H9 (cell line): ENCODE data around the gene CALCR. TPM values are rescaled to one million over a fixed set of nuclear protein-coding genes. Genes with fewer than 3 reads are reported as not detected.

Experiments
- DNase-seq: peaks from one replicate; pipeline ENCODE4 v3.0.0-alpha.2; 2017
- H2AFZ ChIP-seq: one replicate; pipeline ENCODE4 v1.6.1; 2013; ENCODE audit warnings: mild to moderate bottlenecking, low read length, control low read depth, moderate library complexity
- H2AK5ac ChIP-seq: 2 replicates; pipeline ENCODE4 v1.6.1; 2013; ENCODE audit warnings: low read length, control low read depth, mixed read lengths; ENCODE audit not compliant: insufficient read length
- H2BK120ac ChIP-seq: one replicate; pipeline ENCODE4 v1.6.1; 2013; ENCODE audit warnings: low read depth, mild to moderate bottlenecking, low read length, control low read depth, inconsistent platforms; ENCODE audit not compliant: poor library complexity, severe bottlenecking
- H2BK12ac ChIP-seq: 2 replicates; pipeline ENCODE4 v1.6.1; 2013; ENCODE audit warnings: low read length, control low read depth, mixed read lengths, low read depth; ENCODE audit not compliant: insufficient read length
- H2BK15ac ChIP-seq: 2 replicates; pipeline ENCODE4 v1.6.1; 2013; ENCODE audit warnings: low read depth, low read length, control low read depth
- H2BK20ac ChIP-seq: one replicate; pipeline ENCODE4 v1.6.1; 2013; ENCODE audit warnings: low read depth, mild to moderate bottlenecking, low read length, control low read depth, inconsistent platforms; ENCODE audit not compliant: poor library complexity, severe bottlenecking
- H2BK5ac ChIP-seq: 2 replicates; pipeline ENCODE4 v1.6.1; 2013; ENCODE audit warnings: low read length, control low read depth, mixed read lengths; ENCODE audit not compliant: insufficient read length
- H3K14ac ChIP-seq: 2 replicates; pipeline ENCODE4 v1.6.1; 2013; ENCODE audit warnings: low read length, control low read depth; ENCODE audit not compliant: insufficient read depth
- H3K18ac ChIP-seq: 2 replicates; pipeline ENCODE4 v1.6.1; 2013; ENCODE audit warnings: low read depth, mild to moderate bottlenecking, mixed read lengths, low read length, control low read depth; ENCODE audit not compliant: insufficient read length
- H3K23ac ChIP-seq: 2 replicates; pipeline ENCODE4 v1.6.1; 2013; ENCODE audit warnings: low read length, control low read depth, mixed read lengths, low read depth; ENCODE audit not compliant: insufficient read length
- H3K23me2 ChIP-seq: 2 replicates; pipeline ENCODE4 v1.6.1; 2013; ENCODE audit warnings: low read depth, mild to moderate bottlenecking, mixed read lengths, low read length, control low read depth; ENCODE audit not compliant: insufficient read length, poor library complexity, severe bottlenecking
- H3K27ac ChIP-seq: 2 replicates; pipeline ENCODE4 v1.5.1; 2013; ENCODE audit warnings: low read length, control low read depth, mixed read lengths, low read depth; ENCODE audit not compliant: insufficient read length
- H3K27me3 ChIP-seq: 2 replicates; pipeline ENCODE4 v1.6.1; 2013; ENCODE audit warnings: low read length, control low read depth, inconsistent platforms; ENCODE audit not compliant: insufficient read depth
- H3K4ac ChIP-seq: 2 replicates; pipeline ENCODE4 v1.6.1; 2013; ENCODE audit warnings: low read depth, mild to moderate bottlenecking, control low read depth, inconsistent platforms, low read length, moderate library complexity
- H3K4me1 ChIP-seq: 2 replicates; pipeline ENCODE4 v1.6.1; 2013; ENCODE audit warnings: low read length, control low read depth, inconsistent platforms; ENCODE audit not compliant: insufficient read depth
- H3K4me2 ChIP-seq: 2 replicates; pipeline ENCODE4 v1.6.1; 2013; ENCODE audit warnings: low read length, control low read depth, mixed read lengths; ENCODE audit not compliant: insufficient read length, insufficient read depth
- H3K56ac ChIP-seq: 2 replicates; pipeline ENCODE4 v1.6.1; 2013; ENCODE audit warnings: low read depth, mild to moderate bottlenecking, mixed read lengths, low read length, control low read depth; ENCODE audit not compliant: insufficient read length
- H3K79me1 ChIP-seq: 2 replicates; pipeline ENCODE4 v1.6.1; 2013; ENCODE audit warnings: low read depth, mild to moderate bottlenecking, moderate library complexity, low read length, control low read depth, inconsistent platforms; ENCODE audit not compliant: insufficient read depth, poor library complexity, severe bottlenecking
- H3K79me2 ChIP-seq: 2 replicates; pipeline ENCODE4 v1.6.1; 2013; ENCODE audit warnings: low read length, control low read depth, inconsistent platforms; ENCODE audit not compliant: insufficient read depth
- H3K9ac ChIP-seq: 2 replicates; pipeline ENCODE4 v1.6.1; 2013; ENCODE audit warnings: low read length, control low read depth, mixed read lengths; ENCODE audit not compliant: insufficient read length; ENCODE audit errors: extremely low read depth
- H3K9me3 ChIP-seq: one replicate; pipeline ENCODE4 v1.6.1; 2013; ENCODE audit warnings: low read depth, low read length, inconsistent platforms; ENCODE audit not compliant: control insufficient read depth
- H3T11ph ChIP-seq: one replicate; pipeline ENCODE4 v1.6.1; 2013; ENCODE audit warnings: mild to moderate bottlenecking, low read length, control low read depth, inconsistent platforms
- H4K20me1 ChIP-seq: one replicate; pipeline ENCODE4 v1.6.1; 2013; ENCODE audit not compliant: control insufficient read depth, insufficient read length, insufficient read depth
- H4K5ac ChIP-seq: 2 replicates; pipeline ENCODE4 v1.6.1; 2013; ENCODE audit warnings: low read depth, mild to moderate bottlenecking, mixed read lengths, low read length, control low read depth; ENCODE audit not compliant: insufficient read length
- H4K8ac ChIP-seq: replicated peaks from 2 replicates; pipeline ENCODE4 v1.6.1; 2013; ENCODE audit warnings: low read length, control low read depth, mixed read lengths, low read depth; ENCODE audit not compliant: insufficient read length
- H4K91ac ChIP-seq: 2 replicates; pipeline ENCODE4 v1.6.1; 2013; ENCODE audit warnings: low read depth, mild to moderate bottlenecking, moderate library complexity, mixed read lengths, low read length, control low read depth; ENCODE audit not compliant: insufficient read length
- H3K27ac Mint-ChIP-seq, 3 experiments: 2 replicates in 2 of 3; 3 replicates in 1 of 3; pipeline ENCODE4 v1.8.0; 2020 to 2021; ENCODE audit warnings: mixed read lengths in 3 of 3, mild to moderate bottlenecking in 1 of 3, moderate library complexity in 1 of 3
- H3K27me3 Mint-ChIP-seq: 2 replicates; pipeline ENCODE4 v1.8.0; 2021; ENCODE audit warnings: low read depth, mild to moderate bottlenecking, moderate library complexity, mixed read lengths
- H3K36me3 Mint-ChIP-seq, 3 experiments: 2 replicates in 2 of 3; 3 replicates in 1 of 3; pipeline ENCODE4 v1.8.0; 2020 to 2021; ENCODE audit warnings: low read depth in 3 of 3, mixed read lengths in 3 of 3; ENCODE audit not compliant: insufficient read depth in 1 of 3
- H3K4me1 Mint-ChIP-seq, 2 experiments: 2 replicates each; pipeline ENCODE4 v1.8.0; 2020; ENCODE audit warnings: mixed read lengths in 2 of 2
- H3K4me3 Mint-ChIP-seq, 2 experiments: 2 replicates in 1 of 2; 3 replicates in 1 of 2; pipeline ENCODE4 v1.8.0; 2020 to 2021; ENCODE audit warnings: mild to moderate bottlenecking in 2 of 2, mixed read lengths in 2 of 2, moderate library complexity in 1 of 2
- H3K9me3 Mint-ChIP-seq, 2 experiments: 2 replicates in 1 of 2; 3 replicates in 1 of 2; pipeline ENCODE4 v1.8.0; 2020; ENCODE audit warnings: mild to moderate bottlenecking in 2 of 2, mixed read lengths in 2 of 2, moderate library complexity in 1 of 2
- WGBS: extraction: QIAGEN DNeasy Blood & Tissue Kit; methylation state at CpG from one replicate; pipeline ENCODE4 v1.1.7; 2013; ENCODE audit warnings: missing lambda C conversion rate, low lambda C conversion rate, mixed read lengths; ENCODE audit not compliant: insufficient read length; ENCODE audit errors: extremely low coverage; 5-methylcytosine and 5-hydroxymethylcytosine counted together
- total RNA-seq: library from RNA; stranded (reverse); gene quantifications from 2 replicates; pipeline ENCODE4 v1.2.1, GENCODE V29; 2021
- TF ChIP-seq, protein P1 (sequence below): fragments of 200-600 bp; sonication (generic); conservative IDR thresholded peaks from 3 replicates; pipeline ENCODE4 v1.8.0; 2021; ENCODE audit warnings: antibody characterized with exemption, mild to moderate bottlenecking

The CALCR gene
- total RNA-seq, 1 experiment from 2014 or later, result 0.52 TPM

DNA sequence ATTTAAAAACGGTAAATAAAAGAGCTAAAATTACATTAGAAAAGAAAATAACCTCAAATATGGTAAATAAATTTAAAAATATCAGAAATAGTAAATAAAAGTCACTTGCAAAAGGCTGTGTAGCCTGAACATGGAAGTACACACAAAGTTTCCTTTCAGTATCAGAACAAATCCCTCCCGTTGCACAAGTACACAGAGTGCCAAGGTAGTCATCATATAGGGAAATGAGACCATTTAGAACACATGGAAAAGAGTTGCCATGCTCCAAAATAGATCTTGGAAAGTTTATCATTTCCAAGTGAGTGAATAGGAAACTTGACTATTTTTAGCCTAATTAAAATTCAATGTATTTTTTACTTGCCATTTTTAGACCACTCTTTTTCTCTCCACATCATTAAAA lies 11.6 kb downstream of the CALCR start:
- no peak overlapping the region for H3K18ac ChIP-seq
- no peak for DNase-seq
- no peaks in the 10 kb centered on the region for H3K23me2 ChIP-seq
- no peaks in the 10 kb centered on the region for H3K9me3 ChIP-seq
- H2AK5ac ChIP-seq, result no peak overlapping the region
- no peak overlapping the region for H3T11ph ChIP-seq
- no peak overlapping the region for H3K56ac ChIP-seq
- no peaks in the 10 kb centered on the region for H3K79me1 ChIP-seq
- H4K8ac ChIP-seq, result no peak overlapping the region
- no peak overlapping the region for H3K23ac ChIP-seq
- H3K4ac ChIP-seq, result no peak overlapping the region
- Mint-ChIP-seq H3K4me3 (no peak overlapping the region), H3K9me3 (no peaks in the 10 kb centered on the region), H3K4me1 (peaks cover 11 to 15% of the 10 kb centered on the region in 2 experiments), H3K36me3 (no peaks in the 10 kb centered on the region), H3K27me3 (peaks cover 1% of the 10 kb centered on the region), H3K27ac (no peak overlapping the region)
- no peaks in the 10 kb centered on the region for H4K20me1 ChIP-seq
- H4K91ac ChIP-seq, result no peak overlapping the region
- TF ChIP-seq, protein P1, sequence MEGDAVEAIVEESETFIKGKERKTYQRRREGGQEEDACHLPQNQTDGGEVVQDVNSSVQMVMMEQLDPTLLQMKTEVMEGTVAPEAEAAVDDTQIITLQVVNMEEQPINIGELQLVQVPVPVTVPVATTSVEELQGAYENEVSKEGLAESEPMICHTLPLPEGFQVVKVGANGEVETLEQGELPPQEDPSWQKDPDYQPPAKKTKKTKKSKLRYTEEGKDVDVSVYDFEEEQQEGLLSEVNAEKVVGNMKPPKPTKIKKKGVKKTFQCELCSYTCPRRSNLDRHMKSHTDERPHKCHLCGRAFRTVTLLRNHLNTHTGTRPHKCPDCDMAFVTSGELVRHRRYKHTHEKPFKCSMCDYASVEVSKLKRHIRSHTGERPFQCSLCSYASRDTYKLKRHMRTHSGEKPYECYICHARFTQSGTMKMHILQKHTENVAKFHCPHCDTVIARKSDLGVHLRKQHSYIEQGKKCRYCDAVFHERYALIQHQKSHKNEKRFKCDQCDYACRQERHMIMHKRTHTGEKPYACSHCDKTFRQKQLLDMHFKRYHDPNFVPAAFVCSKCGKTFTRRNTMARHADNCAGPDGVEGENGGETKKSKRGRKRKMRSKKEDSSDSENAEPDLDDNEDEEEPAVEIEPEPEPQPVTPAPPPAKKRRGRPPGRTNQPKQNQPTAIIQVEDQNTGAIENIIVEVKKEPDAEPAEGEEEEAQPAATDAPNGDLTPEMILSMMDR, result no peak
- no peak overlapping the region for H3K4me2 ChIP-seq
- H3K9ac ChIP-seq, result no peak overlapping the region
- H3K27ac ChIP-seq, result no peak overlapping the region
- no peak overlapping the region for H2BK5ac ChIP-seq
- H4K5ac ChIP-seq, result no peak overlapping the region
- H2BK12ac ChIP-seq, result no peak overlapping the region
- no peak overlapping the region for H3K14ac ChIP-seq
- no peak overlapping the region for H2BK15ac ChIP-seq
- no CpG with 5 or more reads among the region's 2 CpGs for WGBS
- no peaks in the 10 kb centered on the region for H3K79me2 ChIP-seq
- no peak overlapping the region for H2AFZ ChIP-seq
- H3K27me3 ChIP-seq, result no peaks in the 10 kb centered on the region
- no peaks in the 10 kb centered on the region; the same call in 1 of the 2 replicates for H3K4me1 ChIP-seq
- H2BK120ac ChIP-seq, result no peak overlapping the region
- H2BK20ac ChIP-seq, result no peak overlapping the region
